ENCODE measurements around the gene XCL1. TPM values are rescaled to one million over a fixed set of nuclear protein-coding genes. Genes with fewer than 3 reads are reported as not detected.
A peak's percentile ranks its signal among the peaks of the same experiment; 100 is the strongest.

Gene XCL1
- total RNA-seq, 1 donor from 2014 or later: 0.67 TPM

DNA sequence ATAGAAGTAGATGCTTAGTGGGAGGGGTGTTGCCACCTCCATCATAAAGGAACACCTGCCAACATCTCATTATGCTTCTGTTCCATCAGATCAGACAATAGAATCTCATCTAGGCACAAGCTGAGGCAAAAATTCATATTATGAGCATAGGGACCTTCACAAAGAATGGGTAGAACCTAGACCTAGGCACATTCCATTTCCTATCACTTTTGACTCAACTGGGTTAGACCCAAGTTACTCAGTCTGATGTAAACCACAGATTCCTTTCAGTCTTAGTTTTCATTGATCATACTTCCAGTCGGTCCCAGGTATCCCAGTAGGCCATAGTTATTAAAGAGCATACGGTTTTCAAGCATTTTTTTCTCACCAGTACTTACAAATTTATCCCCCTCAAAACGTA lies 21.7 kb downstream of the XCL1 start:
- ATAC-seq: no peak
- no peak for DNase-seq
- intact Hi-C loops (cut with micrococcal nuclease): no loop called here

DNA sequence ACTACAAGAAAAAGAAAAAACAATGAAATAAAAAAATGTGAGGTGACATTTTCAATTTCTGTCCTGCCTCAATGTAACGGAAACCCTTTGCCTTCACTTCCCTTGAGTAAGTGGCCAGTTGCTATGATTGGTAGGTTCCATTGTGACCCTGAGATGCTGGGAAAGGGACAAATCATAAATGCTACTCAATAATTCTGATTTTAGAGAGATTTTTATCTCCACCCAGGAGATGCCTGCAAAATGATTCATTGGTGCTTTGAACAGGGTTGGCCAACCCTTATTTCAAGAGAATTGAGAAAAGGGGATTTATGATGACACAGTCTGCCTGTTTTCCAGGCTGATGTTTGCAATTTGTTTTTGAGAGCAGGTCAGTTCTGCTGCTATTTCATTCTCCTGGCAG lies 22.5 kb downstream of the XCL1 start:
- ATAC-seq: no peak
- no peak for DNase-seq
- intact Hi-C loops (cut with micrococcal nuclease): no loop called here

GRCh38 chr1:168599641-168600040 lies 23.2 kb downstream of the XCL1 start:
- ATAC-seq: peak; percentile 75
- intact Hi-C loops (cut with micrococcal nuclease): loop anchor here (10.0 kb wide), 1 partner anchor 505 kb away; the partner anchor contains the start of gene ATP1B1

GRCh38 chr1:168601051-168601450 lies 24.6 kb downstream of the XCL1 start:
- ATAC-seq (no peak), DNase-seq (no peak)
- intact Hi-C loops (cut with micrococcal nuclease): loop anchor here (10.0 kb wide), 1 partner anchor 504 kb away; the partner anchor contains the start of gene ATP1B1

More at GRCh38 chr1:168599641-168600040, 23.2 kb downstream of the XCL1 start:
- no peak for DNase-seq

- peak; percentile 93 for ATAC-seq
- intact Hi-C loops (cut with micrococcal nuclease): loop anchor here (2.0 to 10.0 kb wide), 2 partner anchors 501 to 745 kb away; partner anchors contain the start of gene ATP1B1
- peak; percentile 85 for DNase-seq
Observed at GRCh38 chr1:168603501-168604110, 27.2 kb downstream of the XCL1 start.

DNA sequence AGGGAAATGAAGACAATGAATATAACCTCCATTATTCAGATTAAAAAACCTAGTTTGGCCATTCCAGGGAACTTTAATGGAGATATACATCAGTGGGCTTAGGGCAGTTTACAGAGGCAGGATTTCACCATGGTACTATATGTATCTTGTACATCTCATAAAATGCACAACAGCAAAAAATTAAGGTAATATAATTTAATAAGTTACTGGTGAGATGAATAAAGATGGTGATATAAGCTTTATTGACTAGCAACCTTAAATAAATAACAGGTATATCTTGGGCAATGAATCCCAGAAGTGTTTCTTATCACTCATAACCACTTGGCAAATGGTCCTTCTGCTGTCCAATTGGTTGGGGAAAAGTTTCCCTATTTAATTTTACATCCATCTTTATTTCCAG lies 29.0 kb downstream of the XCL1 start:
- no peak for ATAC-seq
- intact Hi-C loops (cut with micrococcal nuclease): loop anchor here (10.0 kb wide), 1 partner anchor 499 kb away; the partner anchor contains the start of gene ATP1B1

DNA sequence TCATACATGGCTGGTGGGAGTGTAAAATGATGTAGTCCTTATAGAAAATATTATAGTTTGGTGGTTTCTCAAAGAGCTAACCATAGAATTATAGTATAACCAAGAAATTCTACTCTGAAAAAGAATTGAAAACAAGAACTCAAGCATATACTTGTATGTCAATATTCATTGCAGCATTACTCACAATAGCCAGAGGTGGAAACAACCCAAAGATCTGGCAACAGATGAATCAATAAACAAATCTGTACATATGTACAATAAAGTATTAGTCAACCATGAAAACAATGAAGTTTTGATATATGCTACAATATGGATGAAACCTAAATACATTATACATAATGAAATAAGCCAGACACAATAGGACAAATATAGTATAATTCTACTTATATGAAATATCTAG lies 29.7 kb downstream of the XCL1 start:
- intact Hi-C loops (cut with micrococcal nuclease): loop anchor here (10.0 kb wide), 1 partner anchor 499 kb away; the partner anchor contains the start of gene ATP1B1

More for the DNA sequence above, 29.0 kb downstream of the XCL1 start:
- no peak for DNase-seq

DNA sequence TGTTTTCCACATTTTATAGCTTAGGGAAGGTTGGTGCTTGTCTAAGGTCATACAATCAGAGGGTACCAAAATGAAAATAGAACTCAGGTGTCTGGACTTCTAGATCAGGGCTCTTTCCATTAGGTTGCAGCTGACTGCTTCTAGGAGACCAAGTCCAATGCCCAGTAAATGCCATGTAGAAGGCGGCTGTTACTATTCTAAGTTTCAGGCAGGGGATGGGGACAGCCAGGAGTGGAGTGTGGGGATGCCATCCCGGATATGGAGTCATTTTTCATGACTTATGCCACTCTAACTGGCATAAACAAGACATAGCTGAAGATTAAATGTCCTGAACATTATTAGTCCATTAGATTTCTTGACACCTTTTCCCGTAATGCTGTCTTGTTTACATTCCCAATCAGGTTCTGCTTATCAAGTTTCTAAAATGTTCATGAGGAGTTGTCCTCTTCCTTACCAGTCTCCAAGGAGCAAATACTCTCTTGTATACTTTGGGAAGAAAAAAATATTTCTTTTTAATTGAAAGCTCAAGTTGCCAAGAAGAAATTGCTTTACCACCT lies 31.5 kb downstream of the XCL1 start:
- ATAC-seq (peak; percentile 53), DNase-seq (no peak)
- intact Hi-C loops (cut with micrococcal nuclease): loop anchor here (10.0 kb wide), 1 partner anchor 497 kb away; the partner anchor contains the start of gene ATP1B1

More for the DNA sequence above, 29.7 kb downstream of the XCL1 start:
- no peak for DNase-seq
- ATAC-seq: no peak

DNA sequence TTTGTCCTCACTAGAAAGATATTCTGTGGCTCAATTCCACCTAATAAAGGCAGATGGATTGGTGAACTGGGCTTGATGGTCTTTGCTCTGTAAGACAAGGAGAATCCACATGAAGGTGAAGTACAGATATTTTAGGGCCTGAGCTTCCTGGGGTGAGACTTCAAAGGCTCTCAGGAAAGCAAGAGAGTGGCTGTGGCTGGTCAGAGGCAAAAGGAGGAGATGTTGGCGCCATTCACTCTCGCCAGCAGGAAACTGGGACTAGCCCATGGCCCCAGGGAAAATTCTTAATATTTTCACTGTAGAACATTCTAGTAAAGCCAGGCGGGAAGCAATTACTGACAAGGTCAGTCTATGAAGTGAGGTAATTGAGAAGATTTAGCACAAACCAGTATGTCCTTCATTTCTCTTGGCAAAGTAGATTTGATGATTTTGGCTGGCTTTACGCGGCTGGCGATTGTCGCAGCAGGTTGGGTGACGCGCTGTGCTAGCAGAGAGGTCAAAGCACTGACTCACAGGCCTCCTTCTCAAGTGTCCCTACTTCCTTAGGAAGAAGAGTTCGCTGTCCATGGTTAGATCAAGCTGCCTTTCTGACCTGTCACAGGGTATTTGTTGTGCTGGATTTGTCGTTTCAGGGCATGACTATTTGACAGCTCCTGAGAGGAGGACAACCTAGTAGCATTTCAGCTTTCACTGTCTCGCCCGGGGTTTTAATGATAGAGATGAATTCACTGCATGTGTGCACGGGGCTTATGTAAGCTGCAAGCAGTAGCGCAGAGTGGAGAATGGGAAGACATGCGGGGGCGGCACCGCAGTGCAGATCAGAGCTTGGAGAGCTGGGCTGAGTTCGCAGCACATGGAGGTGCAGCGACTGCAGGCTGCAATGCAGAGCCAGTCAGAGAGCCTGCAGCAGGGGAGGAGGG lies 32.7 kb downstream of the XCL1 start:
- DNase-seq (peak; percentile 56), ATAC-seq (peak; percentile 59)
- intact Hi-C loops (cut with micrococcal nuclease): loop anchor here (10.0 kb wide), 1 partner anchor 496 kb away; the partner anchor contains the start of gene ATP1B1

GRCh38 chr1:168609741-168610510 lies 33.5 kb downstream of the XCL1 start:
- intact Hi-C loops (cut with micrococcal nuclease): loop anchor here (10.0 kb wide), 1 partner anchor 495 kb away; the partner anchor contains the start of gene ATP1B1
- ATAC-seq (no peak), DNase-seq (no peak)

DNA sequence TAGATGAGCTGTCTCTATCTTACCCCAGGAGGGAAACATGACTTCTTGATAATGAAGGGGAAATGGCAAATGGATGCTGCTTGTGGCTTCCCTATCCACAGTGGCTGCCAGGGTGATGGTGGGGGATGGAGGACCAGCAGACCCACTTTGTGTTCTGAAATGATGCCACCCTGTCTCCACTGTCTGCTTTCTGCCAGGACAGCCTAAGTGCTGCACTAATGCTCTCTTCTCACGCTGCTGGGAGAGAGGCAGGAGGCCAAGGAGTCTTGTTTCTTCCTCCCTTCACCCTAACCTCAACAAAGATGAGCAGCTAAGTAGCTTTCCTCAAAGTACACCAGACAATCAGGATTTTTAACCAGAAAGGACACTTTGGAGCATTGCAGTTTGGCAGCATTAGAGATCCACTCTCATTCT lies 36.6 kb downstream of the XCL1 start:
- ATAC-seq (peak; percentile 35), DNase-seq (no peak)
- intact Hi-C loops (cut with micrococcal nuclease): no loop called here

DNA sequence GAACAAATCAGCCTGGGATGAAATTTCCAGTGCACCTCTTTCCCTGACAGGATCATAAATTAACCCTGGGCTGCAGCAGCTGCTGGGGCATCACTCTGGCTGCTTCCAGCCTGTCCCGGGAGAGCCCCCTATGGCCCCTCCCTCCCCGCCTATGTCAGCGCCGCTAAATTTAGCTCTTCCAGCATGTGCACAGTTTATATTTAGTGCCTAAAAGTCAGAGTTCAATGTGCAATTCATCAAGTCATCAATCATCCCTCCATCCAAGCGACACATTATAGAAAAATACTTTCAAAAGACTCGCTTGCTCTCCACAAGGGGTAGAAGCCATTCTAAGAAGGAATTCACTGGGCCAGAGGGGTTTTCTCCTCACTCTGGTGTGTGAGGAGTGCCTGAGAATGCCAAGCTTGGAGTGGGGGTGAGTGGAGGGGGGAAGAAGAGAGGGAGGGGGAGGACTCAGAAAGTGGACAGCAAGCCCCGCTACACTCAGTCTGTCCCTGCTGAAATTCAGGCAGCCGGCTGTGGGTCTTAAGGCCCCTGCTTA lies 37.4 kb downstream of the XCL1 start:
- DNase-seq: peak; percentile 74

GRCh38 chr1:168614235-168614634 lies 37.8 kb downstream of the XCL1 start:
- DNase-seq (no peak), ATAC-seq (peak; percentile 67)
- intact Hi-C loops (cut with micrococcal nuclease): no loop called here

More for the DNA sequence above, 37.4 kb downstream of the XCL1 start:
- intact Hi-C loops (cut with micrococcal nuclease): no loop called here
- ATAC-seq: peak; percentile 94

- intact Hi-C loops (cut with micrococcal nuclease): no loop called here
- DNase-seq: no peak
- ATAC-seq: no peak
Observed at GRCh38 chr1:168615965-168616364, 39.6 kb downstream of the XCL1 start.

- intact Hi-C loops (cut with micrococcal nuclease): no loop called here
- DNase-seq (no peak), ATAC-seq (no peak)
Observed at GRCh38 chr1:168617974-168618750, 41.8 kb downstream of the XCL1 start.

DNA sequence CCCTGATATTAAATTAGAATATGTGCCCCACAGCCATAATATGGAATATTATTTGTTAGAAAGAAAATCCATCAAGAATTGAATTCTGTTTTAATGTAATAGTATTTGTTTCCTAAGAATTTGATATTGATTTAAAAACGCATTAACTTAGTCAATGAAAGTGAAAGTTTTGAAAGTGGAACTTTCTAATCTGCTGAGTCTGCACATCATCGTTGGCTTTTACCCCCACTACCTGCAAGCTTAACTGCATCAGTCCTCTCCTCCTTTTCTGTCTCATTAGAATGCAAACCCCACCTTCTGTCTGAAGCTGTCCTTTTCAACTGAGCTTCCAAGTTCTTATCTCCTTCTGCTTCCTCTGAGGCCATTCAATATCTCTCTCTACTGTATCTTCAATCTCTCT lies 42.5 kb downstream of the XCL1 start:
- DNase-seq (no peak), ATAC-seq (no peak)
- intact Hi-C loops (cut with micrococcal nuclease): no loop called here

GRCh38 chr1:168621356-168621755 lies 45.0 kb downstream of the XCL1 start:
- DNase-seq: no peak
- intact Hi-C loops (cut with micrococcal nuclease): no loop called here
- peak; percentile 70 for ATAC-seq

Data from left ventricle myocardium superior (tissue), 1 donor.